Frontal cortex (tissue), 4 donors: Measurements from ENCODE around the gene CIPC. TPM values are rescaled to one million over a fixed set of nuclear protein-coding genes. Genes with fewer than 3 reads are reported as not detected.

Experiments
- DNase-seq, 2 donors: peaks; one replicate each; pipeline ENCODE4 v3.0.0; 2012; ENCODE audit warnings: low spot score in 2 of 2
- FAIRE-seq: peaks from 2 replicates; lab custom pipeline; 2012; peaks lifted over from hg19 to GRCh38; lab: Jason Lieb, UNC
- total RNA-seq: library from RNA; depleted of rRNA; stranded (reverse); fragments of >200 nt; gene quantifications from one replicate; pipeline ENCODE4 v1.2.3, GENCODE V29; 2014
- donor health status: control.
- donor health status: control.
- donor health status: control.

The CIPC gene
- total RNA-seq, 1 donor from 2014 or later, result 44.8 TPM

- no peak for FAIRE-seq
Observed at GRCh38 chr14:77144412-77145115, 46.5 kb downstream of the CIPC start.

GRCh38 chr14:77145975-77146740, 48.1 kb downstream of the CIPC start:
- FAIRE-seq (no peak), DNase-seq (no peak)

More at GRCh38 chr14:77144412-77145115, 46.5 kb downstream of the CIPC start:
- DNase-seq, result no peak

GRCh38 chr14:77148510-77149231, 50.6 kb downstream of the CIPC start:
- FAIRE-seq, result no peak

GRCh38 chr14:77151245-77151644, 53.2 kb downstream of the CIPC start:
- FAIRE-seq (no peak), DNase-seq (no peak)

More at GRCh38 chr14:77148510-77149231, 50.6 kb downstream of the CIPC start:
- DNase-seq, result no peak

GRCh38 chr14:77151918-77152588, 54.0 kb downstream of the CIPC start:
- no peak for DNase-seq
- FAIRE-seq, result no peak

GRCh38 chr14:77153802-77154201, 55.7 kb downstream of the CIPC start:
- DNase-seq (no peak), FAIRE-seq (no peak)

- FAIRE-seq, result no peak
- no peak for DNase-seq
Observed at GRCh38 chr14:77154421-77154820, 56.4 kb downstream of the CIPC start.

- DNase-seq (no peak), FAIRE-seq (no peak)
Observed at GRCh38 chr14:77155083-77155482, 57.0 kb downstream of the CIPC start.

- no peak for DNase-seq
- no peak for FAIRE-seq
Observed at GRCh38 chr14:77157740-77158139, 59.7 kb downstream of the CIPC start.

GRCh38 chr14:77158175-77158881, 60.3 kb downstream of the CIPC start:
- FAIRE-seq, result no peak
- DNase-seq, result no peak

- no peak for DNase-seq
- no peak for FAIRE-seq
Observed at GRCh38 chr14:77158882-77159255, 60.8 kb downstream of the CIPC start.

GRCh38 chr14:77161011-77161410, 63.0 kb downstream of the CIPC start:
- no peak for FAIRE-seq
- DNase-seq, result no peak

Other genes starting within 250 kb of the CIPC start
- 68.9 TPM for gene IRF2BPL, start 69.5 kb upstream of the CIPC start, total RNA-seq
- gene ZDHHC22, start 43.5 kb downstream of the CIPC start, total RNA-seq, result 5.7 TPM
- 8.6 TPM for gene TMEM63C, start 83.5 kb downstream of the CIPC start, total RNA-seq
- gene NGB, start 172.9 kb downstream of the CIPC start, total RNA-seq, result 4.9 TPM
- gene POMT2, start 222.6 kb downstream of the CIPC start, total RNA-seq, result 14.3 TPM
- 3.3 TPM for gene GSTZ1, start 222.8 kb downstream of the CIPC start, total RNA-seq